BLaER1 treated with 17β-estradiol and CSF1 and Interleukin-3, amounts not matched to agents 10 nM and 100 nM (cell line): ENCODE data around the gene CACNG7.

Experiments used
- H3K27ac ChIP-seq, 11 experiments: shearing (Covaris generic); formaldehyde crosslinking; 2 replicates each; pipeline ENCODE4 v1.8.1; 2022
- H3K27me3 ChIP-seq, 11 experiments: shearing (Covaris generic); formaldehyde crosslinking; 2 replicates each; pipeline ENCODE4 v1.8.1; 2022
- H3K36me3 ChIP-seq, 11 experiments: shearing (Covaris generic); formaldehyde crosslinking; 2 replicates each; pipeline ENCODE4 v1.8.1; 2022
- H3K4me1 ChIP-seq, 10 experiments: shearing (Covaris generic); formaldehyde crosslinking; 2 replicates each; pipeline ENCODE4 v1.8.1; 2022
- H3K4me2 ChIP-seq, 11 experiments: shearing (Covaris generic); formaldehyde crosslinking; 2 replicates each; pipeline ENCODE4 v1.8.1; 2022
- H3K4me3 ChIP-seq, 10 experiments: shearing (Covaris generic); formaldehyde crosslinking; 2 replicates each; pipeline ENCODE4 v1.8.1; 2022
- H3K9ac ChIP-seq, 11 experiments: shearing (Covaris generic); formaldehyde crosslinking; 2 replicates each; pipeline ENCODE4 v1.8.1; 2022
- H3K9me3 ChIP-seq, 11 experiments: shearing (Covaris generic); formaldehyde crosslinking; replicated peaks in 1 of 11; 2 replicates each; pipeline ENCODE4 v1.8.1; 2022
- H4K20me1 ChIP-seq, 11 experiments: shearing (Covaris generic); formaldehyde crosslinking; 2 replicates each; pipeline ENCODE4 v1.8.1; 2022
- Cebpa-rat ChIP-seq, 11 experiments: shearing (Covaris generic); IDR thresholded peaks; 2 replicates each; pipeline ENCODE4 v1.8.1; 2022

The CACNG7 gene

DNA sequence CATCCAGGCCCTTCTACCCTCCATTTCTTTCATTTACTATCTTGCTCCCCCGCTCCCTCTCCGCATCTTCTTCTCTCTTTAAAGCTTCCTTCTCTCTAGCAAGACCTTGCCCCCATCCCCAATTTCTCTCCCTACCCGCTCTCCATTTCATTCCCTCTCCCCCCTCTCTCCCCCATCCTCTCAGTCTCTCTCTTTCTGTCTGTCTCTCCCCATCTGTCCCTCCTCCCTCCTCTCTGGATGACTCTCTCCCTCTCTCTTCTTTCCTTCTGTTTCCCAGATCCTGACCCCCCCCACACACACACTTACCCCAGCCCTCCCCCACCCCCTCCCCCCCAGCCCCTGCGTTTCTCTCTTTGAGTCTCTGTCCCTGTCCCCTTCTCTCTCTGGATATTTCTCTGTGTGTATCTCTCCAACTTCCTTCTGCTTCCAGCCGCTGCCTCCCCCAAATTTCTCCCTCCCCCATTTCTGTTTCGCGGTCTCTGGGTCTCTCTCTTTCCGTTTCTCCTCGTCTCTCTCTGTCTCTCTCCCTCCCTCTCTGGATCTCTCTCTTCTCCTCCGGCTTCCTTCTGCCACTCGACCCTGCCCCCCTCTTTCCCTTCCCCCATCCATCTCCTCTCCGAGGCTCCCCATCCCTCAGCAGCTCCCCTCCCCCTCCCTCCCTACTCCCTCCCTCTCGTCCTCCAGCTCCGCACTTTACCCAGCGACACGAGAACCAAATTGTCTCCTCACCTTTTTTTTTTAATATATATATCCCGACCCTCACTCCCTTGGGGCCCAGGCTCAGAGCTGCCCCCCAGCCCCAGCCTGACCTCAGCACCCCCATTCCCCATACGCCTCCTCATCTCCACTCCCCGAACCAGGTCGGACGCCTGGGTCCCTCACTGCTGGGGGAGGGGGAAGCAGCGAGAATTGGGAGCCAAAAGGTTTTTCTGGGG is 50.0 kb downstream of the CACNG7 start:
- Histone ChIP-seq H3K4me3 (no peak overlapping the region), H3K27ac (no peak overlapping the region), H3K4me2 (peak overlapping the region in 8 of 11 experiments; percentile 21 to 71 (median 36); a peak in 13 of 22 replicates)

DNA sequence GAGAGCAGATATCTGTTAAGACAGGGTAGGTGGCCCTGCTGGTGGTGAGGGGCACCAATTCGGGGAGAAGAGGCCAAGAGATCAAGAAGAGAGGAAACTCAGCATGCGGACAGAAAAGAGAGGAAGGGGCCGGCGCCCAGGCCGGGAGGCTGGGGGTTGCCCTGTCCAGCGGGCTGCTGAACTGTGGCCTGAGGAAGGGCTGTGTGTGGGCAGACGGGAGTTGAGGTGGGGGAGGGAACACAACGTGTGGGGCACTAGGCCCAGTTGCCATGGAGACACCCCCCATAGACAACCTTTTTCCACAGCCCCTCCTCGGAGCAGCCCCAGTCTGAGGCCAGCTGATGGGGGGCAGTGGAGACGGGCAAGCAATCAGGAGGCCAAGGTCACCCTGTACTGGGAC is 51.1 kb downstream of the CACNG7 start:
- peaks cover 65 to 89% (median 85%) of the 10 kb centered on the region in 11 experiments for H3K27me3 ChIP-seq
- peaks cover 15 to 64% (median 47%) of the 10 kb centered on the region in 10 experiments for H3K4me1 ChIP-seq
- H3K9ac ChIP-seq: no peak overlapping the region
- TF ChIP-seq Cebpa-rat (IDR thresholded peaks at IDR 0.05): no peak
- no peaks in the 10 kb centered on the region for H3K36me3 ChIP-seq
- no peaks in the 10 kb centered on the region for H3K9me3 ChIP-seq
- peak overlapping the region in 5 of 11 experiments; percentile 32 to 71 (median 55); a peak in 9 of 22 replicates for H3K4me2 ChIP-seq
- no peak overlapping the region for H3K27ac ChIP-seq
- no peak overlapping the region for H3K4me3 ChIP-seq
- peaks cover 0 to 5% (median 0%) of the 10 kb centered on the region in 11 experiments; a peak in 2 of 22 replicates for H4K20me1 ChIP-seq

More for the DNA sequence above, 50.0 kb downstream of the CACNG7 start:
- H3K4me1 ChIP-seq: peaks cover 4 to 53% (median 36%) of the 10 kb centered on the region in 10 experiments; a peak in 18 of 20 replicates
- H3K36me3 ChIP-seq: no peaks in the 10 kb centered on the region
- peaks cover 63 to 82% (median 80%) of the 10 kb centered on the region in 11 experiments for H3K27me3 ChIP-seq
- H3K9ac ChIP-seq: no peak overlapping the region
- peaks cover 0 to 5% (median 0%) of the 10 kb centered on the region in 11 experiments; a peak in 2 of 22 replicates for H4K20me1 ChIP-seq
- no peak for TF ChIP-seq Cebpa-rat (IDR thresholded peaks at IDR 0.05)
- H3K9me3 ChIP-seq: no peaks in the 10 kb centered on the region; a peak in 1 of 22 replicates

DNA sequence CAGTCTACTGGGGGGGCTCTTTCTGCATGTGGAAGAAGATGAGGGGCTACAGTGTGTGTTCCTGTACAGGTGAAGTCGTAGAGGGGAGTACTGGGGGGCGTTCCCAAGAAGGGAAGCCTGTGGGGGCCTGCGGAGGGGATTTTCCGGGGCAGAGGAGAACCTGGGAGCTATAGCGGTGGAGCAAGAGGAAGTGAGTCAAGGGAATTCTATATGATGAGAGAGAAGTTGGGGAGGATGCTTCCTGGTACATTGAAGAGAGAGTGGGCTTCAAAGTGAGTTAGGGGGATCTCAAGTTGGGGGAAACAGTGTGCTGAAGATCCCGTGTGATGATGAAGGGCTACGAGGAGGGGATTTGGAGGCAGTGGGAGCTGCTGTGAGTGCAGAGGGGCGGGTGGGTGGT is 51.8 kb downstream of the CACNG7 start:
- H3K36me3 ChIP-seq: no peaks in the 10 kb centered on the region
- H4K20me1 ChIP-seq: peaks cover 0 to 5% (median 0%) of the 10 kb centered on the region in 11 experiments; a peak in 2 of 22 replicates
- H3K27ac ChIP-seq: no peak overlapping the region
- H3K27me3 ChIP-seq: peaks cover 65 to 88% (median 83%) of the 10 kb centered on the region in 11 experiments
- TF ChIP-seq Cebpa-rat (IDR thresholded peaks at IDR 0.05): no peak
- no peak overlapping the region for H3K9ac ChIP-seq
- H3K4me3 ChIP-seq: peak overlapping the region in 1 of 10 experiments; percentile 24; a peak in 1 of 20 replicates
- no peaks in the 10 kb centered on the region for H3K9me3 ChIP-seq
- H3K4me2 ChIP-seq: peak overlapping the region in 6 of 11 experiments; percentile 31 to 71 (median 42); a peak in 11 of 22 replicates
- H3K4me1 ChIP-seq: peaks cover 18 to 66% (median 49%) of the 10 kb centered on the region in 10 experiments

DNA sequence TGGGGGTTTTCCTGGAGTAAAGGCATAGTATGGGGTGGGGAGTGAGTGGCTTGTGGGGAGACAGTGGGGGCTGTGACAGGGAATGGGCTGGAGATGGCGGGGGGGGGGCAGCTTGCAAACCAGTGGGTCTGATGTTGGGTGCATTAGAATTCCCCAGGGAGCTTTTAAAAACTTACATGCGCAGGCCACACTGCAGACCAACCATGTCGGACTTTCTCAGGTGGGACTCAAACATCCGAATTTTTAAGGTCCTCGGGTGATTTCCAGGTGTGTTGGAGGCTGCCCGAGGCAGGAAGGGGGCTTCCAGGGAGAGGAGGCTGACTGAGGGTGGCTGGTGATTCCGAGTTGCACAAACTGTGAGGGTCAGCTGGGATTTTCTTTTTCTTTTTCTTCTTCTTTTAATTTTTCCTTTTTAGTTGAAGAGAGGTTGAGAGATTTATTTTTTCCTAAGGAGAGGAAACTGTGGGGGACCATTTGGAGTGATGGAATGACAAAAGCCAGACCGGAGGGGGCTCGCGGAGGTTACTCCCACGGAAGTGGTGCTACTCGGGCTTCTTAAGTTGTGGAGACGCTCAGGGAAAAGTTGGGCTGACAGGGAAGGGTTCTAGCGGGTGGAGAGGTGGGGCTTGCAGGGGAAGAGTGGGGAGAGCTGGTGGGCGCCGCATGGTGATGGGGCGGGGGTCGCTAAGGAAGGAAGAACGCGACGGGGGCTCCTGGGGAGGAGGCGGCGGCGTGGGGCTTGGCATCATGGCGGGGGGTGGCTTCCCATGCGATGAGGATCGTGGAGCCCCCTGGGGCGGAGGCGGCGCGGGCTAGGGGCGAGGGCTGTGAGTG is 52.7 kb downstream of the CACNG7 start:
- Histone ChIP-seq H3K9me3 (no peaks in the 10 kb centered on the region), H3K9ac (no peak overlapping the region), H3K36me3 (no peaks in the 10 kb centered on the region), H3K27me3 (peaks cover 65 to 79% (median 75%) of the 10 kb centered on the region in 11 experiments), H3K27ac (no peak overlapping the region), H4K20me1 (peaks cover 0 to 5% (median 0%) of the 10 kb centered on the region in 11 experiments; a peak in 2 of 22 replicates), H3K4me3 (no peak overlapping the region), H3K4me1 (peaks cover 18 to 59% (median 46%) of the 10 kb centered on the region in 10 experiments), H3K4me2 (no peak overlapping the region)
- no peak for TF ChIP-seq Cebpa-rat (IDR thresholded peaks at IDR 0.05)

DNA sequence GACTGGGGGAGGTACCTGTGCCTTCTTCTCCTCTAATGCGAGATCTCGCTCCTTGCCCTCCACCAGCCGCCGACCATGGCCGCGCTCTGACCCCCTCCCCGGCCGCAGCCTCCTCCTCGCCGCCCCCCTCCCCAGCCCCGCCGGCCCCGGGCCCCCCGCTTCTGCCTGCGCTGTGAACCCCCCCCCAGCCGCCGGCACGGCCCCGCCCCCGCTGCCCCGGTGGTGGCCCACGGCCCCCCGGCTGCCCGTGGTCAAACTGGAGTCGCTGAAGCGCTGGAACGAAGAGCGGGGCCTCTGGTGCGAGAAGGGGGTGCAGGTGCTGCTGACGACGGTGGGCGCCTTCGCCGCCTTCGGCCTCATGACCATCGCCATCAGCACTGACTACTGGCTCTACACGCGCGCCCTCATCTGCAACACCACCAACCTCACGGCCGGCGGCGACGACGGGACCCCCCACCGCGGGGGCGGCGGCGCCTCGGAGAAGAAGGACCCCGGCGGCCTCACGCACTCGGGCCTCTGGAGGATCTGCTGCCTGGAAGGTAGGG is 53.9 kb downstream of the CACNG7 start, which contains the start of gene CACNG8:
TSS of gene CACNG8 (plus strand) at position 51 of the 545 bp plus-strand sequence.
- H3K27me3 ChIP-seq: peaks cover 55 to 67% (median 64%) of the 10 kb centered on the region in 11 experiments

DNA sequence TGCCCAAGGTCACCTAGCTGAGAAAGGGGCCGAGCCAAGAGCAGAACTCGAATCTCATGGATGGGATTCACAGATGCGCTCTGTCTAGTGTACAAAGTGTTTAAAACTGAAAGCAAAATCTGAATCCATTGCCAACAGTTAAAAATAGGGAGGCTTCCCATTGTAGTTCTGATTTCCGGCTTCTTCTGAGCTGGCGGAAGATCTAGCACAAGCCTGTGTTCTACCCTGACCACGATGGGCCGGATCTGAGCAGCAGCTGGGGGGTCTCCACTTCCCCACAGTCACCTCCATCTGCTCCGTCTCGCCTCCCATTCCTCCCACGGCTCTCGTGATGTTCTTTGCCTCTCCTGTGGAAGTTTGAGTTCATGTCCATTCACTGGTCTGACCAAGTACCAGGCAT is 56.0 kb downstream of the CACNG7 start:
- no peak for TF ChIP-seq Cebpa-rat (IDR thresholded peaks at IDR 0.05)
- peak overlapping the region in 2 of 10 experiments; percentile 31 to 32; a peak in 3 of 20 replicates for H3K4me3 ChIP-seq
- peak overlapping the region in 9 of 11 experiments; percentile 9 to 48 (median 26); a peak in 10 of 22 replicates for H3K9ac ChIP-seq
- H3K27me3 ChIP-seq: peaks cover 35 to 46% (median 42%) of the 10 kb centered on the region in 11 experiments
- H3K36me3 ChIP-seq: no peaks in the 10 kb centered on the region
- H3K27ac ChIP-seq: peak overlapping the region in 10 of 11 experiments; percentile 3 to 75 (median 52); a peak in 17 of 22 replicates
- H3K9me3 ChIP-seq: no peaks in the 10 kb centered on the region
- peaks cover 0 to 3% (median 0%) of the 10 kb centered on the region in 11 experiments; a peak in 2 of 22 replicates for H4K20me1 ChIP-seq
- H3K4me1 ChIP-seq: peaks cover 18 to 35% (median 25%) of the 10 kb centered on the region in 10 experiments
- H3K4me2 ChIP-seq: peak overlapping the region; percentile 71 to 95 (median 86)

More for the DNA sequence above, 53.9 kb downstream of the CACNG7 start, which contains the start of gene CACNG8:
- Histone ChIP-seq H3K4me2 (peak within 1 kb of the TSS in 3 of 11 experiments; percentile 79 to 95 (median 88); a peak in 2 of 22 replicates), H3K9ac (no peak within 1 kb of the TSS), H4K20me1 (peaks cover 0 to 5% (median 0%) of the 10 kb centered on the region in 11 experiments; a peak in 2 of 22 replicates), H3K9me3 (no peaks in the 10 kb centered on the region), H3K27ac (no peak within 1 kb of the TSS), H3K4me3 (no peak within 1 kb of the TSS), H3K36me3 (no peaks in the 10 kb centered on the region), H3K4me1 (peaks cover 18 to 53% (median 41%) of the 10 kb centered on the region in 10 experiments)
- TF ChIP-seq Cebpa-rat (IDR thresholded peaks at IDR 0.05): no peak

DNA sequence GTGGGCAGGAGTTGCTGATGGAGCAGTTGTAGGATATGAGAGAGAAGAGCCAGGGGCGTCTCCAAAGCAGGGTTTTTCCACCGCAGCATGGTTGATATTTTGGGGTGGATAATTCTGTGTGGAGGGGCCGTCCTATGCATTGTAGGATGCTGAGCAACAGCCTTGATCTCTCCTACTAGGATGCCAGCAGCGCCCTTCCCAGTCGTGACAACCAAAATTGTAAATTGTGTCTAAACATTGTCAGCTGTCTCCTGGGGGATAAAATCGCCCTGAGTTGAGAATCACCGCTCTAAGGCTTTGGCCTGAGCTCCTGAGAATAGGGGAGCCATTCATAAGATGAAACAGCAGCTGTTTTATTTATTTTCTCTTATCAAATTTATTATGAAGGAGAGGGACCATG is 57.9 kb downstream of the CACNG7 start:
- Histone ChIP-seq H3K4me2 (no peak overlapping the region), H3K9me3 (no peaks in the 10 kb centered on the region), H3K4me1 (peaks cover 20 to 35% (median 26%) of the 10 kb centered on the region in 10 experiments), H3K36me3 (no peaks in the 10 kb centered on the region), H3K27me3 (peaks cover 16 to 27% (median 24%) of the 10 kb centered on the region in 11 experiments), H4K20me1 (no peaks in the 10 kb centered on the region), H3K4me3 (no peak overlapping the region), H3K9ac (no peak overlapping the region), H3K27ac (no peak overlapping the region)
- no peak for TF ChIP-seq Cebpa-rat (IDR thresholded peaks at IDR 0.05)

DNA sequence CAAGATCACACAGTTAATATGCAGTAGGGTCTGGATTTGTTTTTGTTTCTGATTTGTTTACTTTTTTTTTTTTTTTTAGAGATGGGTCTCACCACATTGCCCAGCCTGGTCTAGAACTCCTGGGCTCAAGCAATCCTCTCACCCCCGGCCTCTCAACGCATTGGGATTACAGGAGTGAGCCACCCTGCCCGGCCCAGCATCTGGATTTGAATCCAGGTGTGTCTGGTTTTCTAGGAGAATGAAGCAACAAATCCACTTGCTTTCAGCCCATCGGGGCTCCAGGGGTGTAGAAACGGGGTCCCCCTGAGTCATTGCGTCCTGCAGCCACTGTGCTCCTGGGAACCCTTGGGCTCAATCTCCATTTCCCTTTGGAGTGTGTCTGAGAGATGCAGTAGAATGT is 60.3 kb downstream of the CACNG7 start:
- no peak overlapping the region for H3K27ac ChIP-seq
- H3K4me1 ChIP-seq: peaks cover 19 to 35% (median 23%) of the 10 kb centered on the region in 10 experiments
- no peaks in the 10 kb centered on the region for H3K9me3 ChIP-seq
- H4K20me1 ChIP-seq: no peaks in the 10 kb centered on the region
- peaks cover 0 to 6% (median 3%) of the 10 kb centered on the region in 11 experiments; a peak in 17 of 22 replicates for H3K27me3 ChIP-seq
- no peak overlapping the region for H3K4me2 ChIP-seq
- no peak overlapping the region for H3K9ac ChIP-seq
- no peaks in the 10 kb centered on the region for H3K36me3 ChIP-seq
- no peak for TF ChIP-seq Cebpa-rat (IDR thresholded peaks at IDR 0.05)
- H3K4me3 ChIP-seq: no peak overlapping the region
